Upper lobe of right lung (tissue), 1 donor: ENCODE results near the gene PASD1. TPM values are rescaled to one million over a fixed set of nuclear protein-coding genes. Genes with fewer than 3 reads are reported as not detected.
"Not testable (repeated sequence)": the region's sequence is repeated elsewhere in the genome, so short reads cannot be mapped to it uniquely, and the experiment has no call there.

Experiments used
- ATAC-seq: fragments of 200-7000 bp; cut with Tn5 transposase; one replicate; pipeline ENCODE4 v1.9.1; 2020; ENCODE audit warnings: mild to moderate bottlenecking, moderate library complexity
- DNase-seq: peaks from one replicate; pipeline ENCODE4 v3.0.0-alpha.2; 2020
- H3K27ac ChIP-seq: fragments of 200-600 bp; one replicate; pipeline ENCODE4 v1.8.0; 2022
- H3K27me3 ChIP-seq: fragments of 200-600 bp; one replicate; pipeline ENCODE4 v1.8.0; 2022; ENCODE audit warnings: mild to moderate bottlenecking
- H3K36me3 ChIP-seq: fragments of 200-600 bp; one replicate; pipeline ENCODE4 v1.8.0; 2022
- H3K4me1 ChIP-seq: fragments of 200-600 bp; one replicate; pipeline ENCODE4 v1.8.0; 2022
- H3K4me3 ChIP-seq: fragments of 200-600 bp; one replicate; pipeline ENCODE4 v1.8.0; 2022; ENCODE audit warnings: mild to moderate bottlenecking
- H3K9me3 ChIP-seq: fragments of 200-600 bp; one replicate; pipeline ENCODE4 v1.8.0; 2022
- CTCF ChIP-seq: fragments of 200-600 bp; IDR thresholded peaks from one replicate; pipeline ENCODE4 v1.8.0; 2022; ENCODE audit warnings: antibody characterized with exemption
- intact Hi-C: fragments of 100-400 bp; cut with DNase I; formaldehyde crosslinking; loops from one replicate; pipeline ENCODE4 v1.11.0; 2022
- total RNA-seq: library from RNA; stranded (reverse); fragmentation: NEBNext Ultra II Directional; extraction: Animal tissue kit (Norgen Biotek cat#: 25700); gene quantifications from one replicate; pipeline ENCODE4 v1.2.1, GENCODE V29; 2021
- donor health status: DM: no; HTN: yes; CAD: no; lungs with severe emphysema.

Gene PASD1
- total RNA-seq, 1 donor from 2014 or later = not detected

GRCh38 chrX:151688695-151689094, 125.2 kb downstream of the PASD1 start:
- Histone ChIP-seq H3K4me1 (no peaks in the 10 kb centered on the region), H3K4me3 (no peak overlapping the region), H3K9me3 (no peaks in the 10 kb centered on the region), H3K27ac (no peak overlapping the region), H3K27me3 (no peaks in the 10 kb centered on the region), H3K36me3 (no peaks in the 10 kb centered on the region)
- no peak for TF ChIP-seq CTCF
- ATAC-seq = no peak
- intact Hi-C loops = no loop called here
- DNase-seq = no peak

GRCh38 chrX:151692825-151693224, 129.3 kb downstream of the PASD1 start:
- Histone ChIP-seq H3K9me3 (no peaks in the 10 kb centered on the region), H3K4me3 (no peak overlapping the region), H3K36me3 (no peaks in the 10 kb centered on the region), H3K27ac (no peak overlapping the region), H3K27me3 (no peaks in the 10 kb centered on the region), H3K4me1 (no peaks in the 10 kb centered on the region)
- DNase-seq (no peak), ATAC-seq (no peak)
- intact Hi-C loops = no loop called here
- no peak for TF ChIP-seq CTCF

GRCh38 chrX:151694121-151694520, 130.6 kb downstream of the PASD1 start:
- H3K9me3 ChIP-seq = no peaks in the 10 kb centered on the region
- no peak overlapping the region for H3K27ac ChIP-seq
- no peaks in the 10 kb centered on the region for H3K36me3 ChIP-seq
- no peaks in the 10 kb centered on the region for H3K27me3 ChIP-seq
- H3K4me3 ChIP-seq = no peak overlapping the region
- ATAC-seq (no peak), DNase-seq (no peak)
- no peak for TF ChIP-seq CTCF
- no peaks in the 10 kb centered on the region for H3K4me1 ChIP-seq
- intact Hi-C loops = no loop called here

GRCh38 chrX:151694661-151695582, 131.4 kb downstream of the PASD1 start, which contains the start of gene PRRG3:
Gene PRRG3 (plus strand): TSS chrX:151695458. CDS start chrX:151698815, 3,357 bp downstream.
- Histone ChIP-seq H3K9me3 (no peaks in the 10 kb centered on the region), H3K4me1 (no peaks in the 10 kb centered on the region), H3K27me3 (no peaks in the 10 kb centered on the region), H3K4me3 (no peak within 1 kb of the TSS), H3K36me3 (no peaks in the 10 kb centered on the region), H3K27ac (no peak within 1 kb of the TSS)
- intact Hi-C loops = no loop called here
- no peak for TF ChIP-seq CTCF
- no peak for DNase-seq
- ATAC-seq = no peak

GRCh38 chrX:151695583-151696340, 132.3 kb downstream of the PASD1 start:
- H3K27ac ChIP-seq = no peak overlapping the region
- TF ChIP-seq CTCF = no peak
- intact Hi-C loops = no loop called here
- H3K27me3 ChIP-seq = no peaks in the 10 kb centered on the region
- no peaks in the 10 kb centered on the region for H3K36me3 ChIP-seq
- no peak for DNase-seq
- no peaks in the 10 kb centered on the region for H3K4me1 ChIP-seq
- ATAC-seq = no peak
- H3K4me3 ChIP-seq = no peak overlapping the region
- H3K9me3 ChIP-seq = no peaks in the 10 kb centered on the region

GRCh38 chrX:151697082-151697481, 133.6 kb downstream of the PASD1 start:
- H3K4me1 ChIP-seq, H3K4me3 ChIP-seq, intact Hi-C loops, H3K9me3 ChIP-seq, H3K27me3 ChIP-seq, DNase-seq, H3K36me3 ChIP-seq, ATAC-seq, H3K27ac ChIP-seq: not testable (repeated sequence)
